Cardiac muscle cell (in vitro differentiated cells and primary cell): ENCODE measurements around the gene ACTR3. TPM values are rescaled to one million over a fixed set of nuclear protein-coding genes. Genes with fewer than 3 reads are reported as not detected.

ENCODE experiments used
- DNase-seq, 2 donors: peaks; one replicate each; pipeline versions ENCODE4 v3.0.0 to v3.0.0-alpha.2; 2010 to 2017; ENCODE audit warnings: low read depth in 1 of 2, low spot score in 1 of 2
- H3K27ac ChIP-seq: fragments of 200-600 bp; sonication (generic); 2 replicates; pipeline ENCODE4 v1.5.1; 2016
- H3K27me3 ChIP-seq: fragments of 200-600 bp; sonication (generic); 2 replicates; pipeline ENCODE4 v1.6.0; 2016; ENCODE audit warnings: control low read depth
- H3K36me3 ChIP-seq: fragments of 200-600 bp; sonication (generic); 2 replicates; pipeline ENCODE4 v1.5.1; 2016; ENCODE audit warnings: control low read depth
- H3K4me1 ChIP-seq: fragments of 200-600 bp; sonication (generic); 2 replicates; pipeline ENCODE4 v1.8.1; 2017; ENCODE audit warnings: low read depth, mild to moderate bottlenecking, mixed run types
- H3K4me3 ChIP-seq: fragments of 200-600 bp; sonication (generic); 2 replicates; pipeline ENCODE4 v1.5.1; 2016; ENCODE audit warnings: mild to moderate bottlenecking
- H3K9me3 ChIP-seq: fragments of 200-600 bp; sonication (generic); 2 replicates; pipeline ENCODE4 v1.5.1; 2017; ENCODE audit warnings: low read depth, mild to moderate bottlenecking, control low read depth
- CTCF ChIP-seq: IDR thresholded peaks from 2 replicates; pipeline ENCODE4 v1.5.1; 2012; ENCODE audit warnings: low read depth, mild to moderate bottlenecking, low read length
- polyA plus RNA-seq: library from polyadenylated mRNA; unstranded; fragments of >200 nt; fragmentation: Nextera tagmentation; extraction: Ambion mirVana; gene quantifications from 2 replicates; pipeline ENCODE4 v1.2.1, GENCODE V29; 2016
- total RNA-seq: library from RNA; depleted of rRNA; stranded (reverse); fragments of >200 nt; gene quantifications from 2 replicates; pipeline ENCODE4 v1.2.3, GENCODE V29; 2016

The ACTR3 gene
- total and polyA plus RNA-seq, 2 experiments from 2014 or later, result 64.5 to 125 TPM

GRCh38 chr2:113876503-113877387 is 13.1 kb upstream of the ACTR3 start:
- no peaks in the 10 kb centered on the region for H3K4me1 ChIP-seq
- H3K4me3 ChIP-seq, result no peak overlapping the region
- H3K27ac ChIP-seq, result no peak overlapping the region
- DNase-seq, result peak in 1 of 2 donors; percentile 33
- no peaks in the 10 kb centered on the region for H3K9me3 ChIP-seq
- no peak for TF ChIP-seq CTCF
- no peaks in the 10 kb centered on the region for H3K27me3 ChIP-seq
- no peaks in the 10 kb centered on the region for H3K36me3 ChIP-seq

DNA sequence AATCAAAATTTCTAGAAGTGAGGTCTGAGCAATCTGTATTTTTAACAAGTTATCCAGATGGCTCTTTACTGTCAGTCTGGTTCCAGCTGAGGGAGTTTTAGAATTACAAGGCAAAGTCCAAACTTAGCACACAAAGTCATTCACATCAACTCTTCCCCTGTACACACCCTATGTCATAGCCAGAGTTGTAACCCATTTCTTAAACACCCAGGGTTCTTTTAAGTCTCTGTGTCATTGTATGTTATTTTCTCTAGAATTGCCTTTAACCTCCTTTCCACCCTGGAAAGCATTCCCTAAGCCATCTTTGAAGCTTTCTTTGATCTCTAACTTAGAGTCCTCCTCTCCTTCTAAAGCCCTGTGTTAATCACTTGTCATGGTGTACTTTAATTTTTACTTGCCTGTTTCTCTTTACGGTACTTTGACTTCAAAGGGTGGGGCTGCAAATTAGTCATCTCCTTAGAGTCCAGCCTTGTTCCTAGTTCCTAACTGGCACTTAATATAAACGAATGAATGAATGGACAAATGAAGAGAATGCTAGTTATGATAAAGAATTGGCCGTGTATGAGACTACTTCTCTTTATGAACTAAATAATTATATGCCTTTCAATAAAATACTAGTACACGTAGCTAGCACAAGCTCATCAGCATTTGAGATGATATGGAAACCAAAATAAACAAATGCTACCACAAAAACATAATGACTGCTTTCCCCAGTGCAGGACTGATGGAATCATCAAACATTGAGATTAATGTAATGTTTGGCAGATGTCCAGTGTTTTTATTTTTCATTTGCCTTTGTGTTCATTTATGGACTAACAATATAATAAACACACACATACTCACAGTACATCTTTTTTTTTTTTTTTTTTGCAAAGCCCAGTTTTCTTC is 11.9 kb upstream of the ACTR3 start:
- Histone ChIP-seq H3K9me3 (no peaks in the 10 kb centered on the region), H3K27ac (peak overlapping the region; percentile 34), H3K27me3 (no peaks in the 10 kb centered on the region), H3K36me3 (no peaks in the 10 kb centered on the region), H3K4me1 (no peaks in the 10 kb centered on the region), H3K4me3 (no peak overlapping the region)
- no peak for DNase-seq
- no peak for TF ChIP-seq CTCF

DNA sequence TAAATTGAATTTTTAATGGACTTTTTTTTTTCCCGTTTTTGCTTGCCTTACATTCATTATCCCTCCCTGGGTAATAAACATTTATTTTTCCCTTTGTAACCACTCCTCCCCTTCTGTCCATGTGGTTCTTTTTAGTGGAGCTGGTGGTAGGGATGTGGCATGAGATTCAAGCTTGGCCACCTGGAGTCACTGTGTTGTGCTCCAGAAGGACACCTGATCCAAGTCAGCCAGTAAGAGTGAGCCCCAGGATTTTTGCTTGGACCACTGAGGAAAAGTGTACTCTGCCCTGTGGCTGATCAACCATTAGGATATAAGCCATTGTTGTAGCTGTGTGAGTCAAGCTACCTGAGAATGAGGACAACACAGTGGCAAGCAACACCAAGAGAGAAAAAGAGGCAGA is 11.1 kb upstream of the ACTR3 start:
- no peak overlapping the region for H3K4me3 ChIP-seq
- no peak overlapping the region for H3K27ac ChIP-seq
- H3K27me3 ChIP-seq, result no peaks in the 10 kb centered on the region
- TF ChIP-seq CTCF, result no peak
- no peaks in the 10 kb centered on the region for H3K9me3 ChIP-seq
- H3K4me1 ChIP-seq, result no peaks in the 10 kb centered on the region
- DNase-seq, result no peak
- no peaks in the 10 kb centered on the region for H3K36me3 ChIP-seq

GRCh38 chr2:113879457-113879856 is 10.4 kb upstream of the ACTR3 start:
- H3K27ac ChIP-seq, result no peak overlapping the region
- H3K4me3 ChIP-seq, result no peak overlapping the region
- DNase-seq, result no peak
- no peak for TF ChIP-seq CTCF
- no peaks in the 10 kb centered on the region for H3K27me3 ChIP-seq
- no peaks in the 10 kb centered on the region for H3K4me1 ChIP-seq
- no peaks in the 10 kb centered on the region for H3K36me3 ChIP-seq
- no peaks in the 10 kb centered on the region for H3K9me3 ChIP-seq

DNA sequence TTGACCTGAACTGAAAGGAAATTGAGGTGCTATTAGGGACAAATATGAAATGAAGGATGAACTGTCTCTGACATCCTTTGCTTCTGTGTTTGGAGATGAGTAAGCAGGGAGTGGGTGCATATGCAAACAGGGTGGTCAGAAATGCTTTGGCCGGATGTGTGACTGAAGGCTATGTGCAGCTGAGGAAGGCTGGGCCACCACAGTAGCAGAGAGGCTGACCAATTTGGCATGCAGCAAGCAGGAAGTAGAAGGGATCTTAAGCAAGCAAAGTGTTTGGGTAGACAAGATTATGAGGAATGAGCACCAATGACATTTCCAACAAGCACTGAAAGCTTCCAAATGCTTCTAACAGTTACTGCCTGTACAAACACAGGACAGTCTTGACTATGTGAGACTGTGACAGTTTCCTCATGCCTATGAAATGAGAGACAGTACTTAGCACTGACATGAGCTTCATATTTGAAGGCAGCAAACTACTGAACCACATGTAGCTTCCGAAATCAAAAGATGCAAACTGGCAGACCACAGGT is 3.3 kb upstream of the ACTR3 start:
- peak in 1 of 2 donors; percentile 83 for DNase-seq
- no peaks in the 10 kb centered on the region for H3K9me3 ChIP-seq
- H3K4me1 ChIP-seq, result peaks cover 9% of the 10 kb centered on the region
- no peak for TF ChIP-seq CTCF
- no peak overlapping the region for H3K27ac ChIP-seq
- no peak overlapping the region for H3K4me3 ChIP-seq
- H3K27me3 ChIP-seq, result no peaks in the 10 kb centered on the region
- no peaks in the 10 kb centered on the region for H3K36me3 ChIP-seq
